HG03457 (cell line): ENCODE results near the gene LRGUK.
"Not testable (repeated sequence)": the region's sequence is repeated elsewhere in the genome, so short reads cannot be mapped to it uniquely, and the experiment has no call there.

Experiments used
- ATAC-seq: cut with Tn5 transposase; IDR thresholded peaks from one replicate; pipeline ENCODE4 v1.9.1; 2021; ENCODE audit warnings: moderate number of reproducible peaks; ENCODE audit not compliant: unreplicated experiment

Gene LRGUK

DNA sequence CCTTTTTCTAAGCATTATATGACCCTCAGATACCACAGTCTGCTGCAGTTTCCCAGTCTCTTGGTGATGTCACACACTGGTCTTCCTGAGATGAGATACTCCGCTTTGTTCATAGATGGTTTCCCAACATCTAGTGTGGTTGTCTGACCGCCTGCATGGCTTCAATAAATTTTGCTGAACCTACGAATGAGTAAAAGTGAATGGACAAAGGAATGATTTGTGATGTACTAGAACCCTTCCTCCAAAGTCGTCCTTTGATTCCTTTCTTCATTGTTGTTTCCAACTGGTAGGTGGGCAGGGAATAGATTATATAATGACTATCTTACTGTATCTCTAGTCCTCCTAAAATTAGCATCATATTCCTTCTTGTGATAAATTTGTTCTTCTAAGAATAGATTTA, 107.1 kb downstream of the LRGUK start:
- no peak for ATAC-seq

DNA sequence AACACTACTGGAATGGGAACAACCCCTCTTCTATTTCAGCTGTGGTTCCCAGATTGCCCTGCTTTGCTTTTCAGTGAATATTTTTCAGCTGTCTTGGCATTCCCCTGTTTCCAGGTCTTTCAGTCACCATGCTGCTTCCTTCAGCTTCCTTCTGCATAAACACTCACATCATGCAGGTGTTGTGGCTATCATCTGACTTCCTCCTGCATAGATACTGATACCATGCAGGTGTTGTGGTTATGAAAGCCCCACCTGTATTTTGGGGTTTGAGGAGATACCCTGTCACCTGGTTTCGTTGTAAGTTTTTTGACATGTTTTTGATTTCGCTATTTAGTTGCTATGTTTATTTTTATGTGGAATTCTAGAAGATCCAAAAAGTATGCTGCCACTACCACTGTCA, 118.1 kb downstream of the LRGUK start:
- ATAC-seq: no peak

DNA sequence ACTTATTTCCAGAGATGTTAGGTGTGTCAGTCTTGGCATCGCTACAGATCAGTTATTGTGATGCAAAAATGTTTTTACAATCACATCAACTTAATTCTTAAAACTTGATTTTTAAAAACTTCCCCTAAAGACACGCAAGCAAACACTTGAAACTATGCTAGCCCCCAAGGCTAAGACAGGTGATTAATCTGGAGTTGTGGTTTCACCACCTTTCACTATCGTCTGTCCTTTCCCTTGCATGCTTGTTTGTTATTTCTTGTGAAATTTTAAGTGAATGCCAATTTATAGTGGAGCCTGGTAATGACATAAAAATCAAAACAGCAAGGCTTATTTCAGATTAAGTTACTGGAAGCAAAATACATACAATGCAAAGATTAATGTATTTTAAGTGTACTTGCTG, 119.2 kb downstream of the LRGUK start:
- ATAC-seq: no peak

GRCh38 chr7:134246761-134247160, 119.6 kb downstream of the LRGUK start:
- ATAC-seq: no peak

- ATAC-seq: no peak
These were observed 121.1 kb downstream of the LRGUK start for GRCh38 chr7:134248196-134248595.

DNA sequence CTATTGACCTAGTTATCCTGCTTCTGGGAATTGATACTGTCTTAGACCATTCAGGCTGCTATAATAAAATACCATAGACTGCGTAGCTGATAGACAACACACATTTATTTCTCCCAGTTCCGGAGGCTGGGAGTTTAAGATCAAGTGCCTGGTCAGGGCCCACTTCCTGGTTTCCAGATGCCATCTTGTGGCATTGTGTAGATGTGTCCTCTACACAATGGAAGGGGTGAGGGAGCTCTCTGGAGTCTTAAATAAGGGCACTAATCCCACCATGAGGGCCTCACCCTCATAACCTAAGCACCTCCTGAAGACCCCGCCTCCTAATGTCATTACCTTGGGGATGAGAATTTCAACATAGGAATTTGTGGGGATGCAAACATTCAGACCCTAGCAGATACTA, 127.2 kb downstream of the LRGUK start:
- ATAC-seq: no peak

DNA sequence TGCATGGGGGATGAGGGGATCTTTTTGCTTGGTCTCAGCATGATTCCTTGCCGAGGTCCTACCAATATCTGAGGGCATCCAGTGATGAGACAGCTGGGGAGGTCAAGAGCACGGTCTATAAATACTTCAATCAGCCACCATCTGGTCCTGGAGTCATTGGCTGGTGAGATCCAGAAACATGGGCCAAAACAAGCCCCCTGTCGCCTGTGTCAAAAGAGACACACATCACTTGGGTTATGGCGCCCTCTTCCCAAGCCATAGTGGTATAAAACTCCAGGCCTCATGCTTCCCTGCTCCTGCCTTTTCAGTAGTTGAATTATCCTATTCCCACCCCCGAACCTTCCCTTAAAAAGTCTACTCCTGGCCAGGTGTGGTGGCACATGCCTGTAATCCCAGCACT, 128.7 kb downstream of the LRGUK start:
- ATAC-seq: no peak

GRCh38 chr7:134262322-134262721, 135.2 kb downstream of the LRGUK start:
- no peak for ATAC-seq

- ATAC-seq: no peak
These were observed 149.8 kb downstream of the LRGUK start for GRCh38 chr7:134276951-134277350.

DNA sequence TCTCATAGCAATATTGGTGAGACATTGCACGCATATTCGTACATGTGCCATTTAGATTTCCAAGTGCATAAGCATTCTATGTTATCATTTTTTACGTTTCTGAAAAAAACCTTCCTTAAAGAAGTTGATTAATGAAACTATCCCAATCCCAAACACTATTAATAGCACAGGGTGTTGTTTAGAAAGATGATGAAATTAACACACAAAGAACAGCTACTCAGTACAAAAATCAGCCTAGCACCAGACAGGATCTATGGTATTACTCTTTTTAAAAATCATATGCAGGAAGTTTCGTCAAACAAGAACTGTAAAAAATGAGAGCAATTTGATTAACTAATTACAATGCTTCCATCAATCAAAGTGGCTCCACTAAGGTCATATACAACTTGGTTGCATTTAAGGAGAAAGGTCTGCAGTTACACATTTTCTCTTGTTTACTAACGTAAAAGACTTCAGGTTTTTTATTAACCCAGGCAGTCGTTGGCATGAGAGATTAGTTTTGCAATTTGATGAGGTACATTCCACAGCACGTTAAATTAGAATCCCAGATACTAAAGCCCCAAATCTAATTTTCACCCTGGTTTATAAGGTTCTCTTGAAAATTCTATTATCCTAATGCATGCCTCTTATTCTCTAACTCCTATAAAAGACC, 151.5 kb downstream of the LRGUK start:
- ATAC-seq: no peak

DNA sequence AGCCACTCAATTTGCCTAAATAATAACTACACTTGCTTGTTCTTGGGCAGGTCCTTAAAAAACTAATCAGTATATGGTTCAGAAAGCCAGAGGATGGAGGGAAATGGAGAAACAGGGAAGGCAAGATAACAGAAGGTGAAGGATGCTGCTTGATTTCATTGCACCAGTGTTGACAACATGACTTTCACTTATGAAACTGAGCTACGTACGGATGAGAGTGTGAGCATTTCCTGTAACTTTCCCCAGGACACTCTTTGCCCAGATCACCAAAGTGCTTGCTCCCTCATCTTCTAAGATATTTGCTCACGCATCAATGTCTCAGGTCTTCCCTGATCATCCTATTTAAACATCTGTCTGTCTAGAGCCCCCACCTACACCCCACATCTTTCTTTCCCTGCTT, 152.2 kb downstream of the LRGUK start:
- ATAC-seq: no peak

- ATAC-seq: no peak
These were observed 152.8 kb downstream of the LRGUK start for GRCh38 chr7:134279898-134280297.

- ATAC-seq: no peak
These were observed 153.4 kb downstream of the LRGUK start for GRCh38 chr7:134280508-134280907.

- no peak for ATAC-seq
These were observed 156.9 kb downstream of the LRGUK start for GRCh38 chr7:134284011-134284410.

GRCh38 chr7:134284952-134285351, 157.8 kb downstream of the LRGUK start:
- no peak for ATAC-seq

DNA sequence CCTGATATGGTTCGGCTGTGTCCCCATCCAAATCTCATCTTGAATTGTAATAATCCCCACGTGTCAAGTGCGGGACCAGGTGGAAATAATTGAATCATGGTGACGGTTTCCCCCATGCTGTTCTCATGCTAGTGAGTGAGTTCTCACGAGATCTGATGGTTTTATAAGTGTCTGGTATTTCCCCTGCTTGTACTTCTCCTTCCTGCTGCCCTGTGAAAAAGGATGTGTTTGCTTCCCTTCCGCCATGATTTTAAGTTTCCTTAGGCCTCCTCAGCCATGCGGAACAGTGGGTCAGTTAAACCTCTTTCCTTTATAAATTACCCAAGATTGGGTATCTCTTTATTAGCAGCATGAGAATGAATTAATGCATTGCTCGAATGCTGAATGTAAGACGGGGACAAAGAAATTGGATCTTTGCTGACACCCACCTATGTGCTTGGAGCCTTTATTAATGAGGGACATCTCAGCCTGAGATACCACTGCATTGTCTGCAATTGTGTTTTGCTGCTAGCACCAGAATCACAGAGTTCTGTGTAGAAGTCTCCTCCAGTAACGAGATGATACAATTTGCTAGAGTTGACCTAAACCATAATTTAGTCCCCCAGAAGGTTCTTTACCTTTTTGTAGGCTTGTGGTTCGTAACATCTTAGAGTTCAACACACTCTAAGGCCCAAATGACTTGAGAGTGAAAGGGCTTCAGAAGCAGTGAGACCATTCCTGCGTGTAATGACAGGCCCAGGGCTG, 160.9 kb downstream of the LRGUK start:
- no peak for ATAC-seq

- no peak for ATAC-seq
These were observed 162.3 kb downstream of the LRGUK start for GRCh38 chr7:134289423-134289822.

DNA sequence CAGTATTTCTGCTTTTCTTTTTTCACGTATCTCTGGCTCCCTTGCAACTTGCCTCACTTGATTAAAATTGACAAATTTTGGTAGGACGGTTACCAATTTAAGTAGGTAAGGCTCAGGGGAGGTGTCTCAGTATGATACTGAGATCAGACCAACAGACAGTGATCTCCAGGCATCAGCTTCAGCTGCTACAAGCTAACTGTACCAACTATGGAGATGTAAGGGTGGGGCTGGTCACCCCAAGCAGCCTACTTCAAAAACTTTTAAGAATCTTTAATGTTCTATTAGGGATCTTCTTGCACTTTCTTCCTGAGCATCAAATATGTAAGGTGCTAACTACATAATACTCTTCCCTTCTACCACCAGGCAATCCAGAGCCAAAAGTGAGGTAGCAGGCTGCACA, 162.7 kb downstream of the LRGUK start:
- ATAC-seq: no peak

GRCh38 chr7:134290286-134290685, 163.1 kb downstream of the LRGUK start:
- ATAC-seq: no peak

DNA sequence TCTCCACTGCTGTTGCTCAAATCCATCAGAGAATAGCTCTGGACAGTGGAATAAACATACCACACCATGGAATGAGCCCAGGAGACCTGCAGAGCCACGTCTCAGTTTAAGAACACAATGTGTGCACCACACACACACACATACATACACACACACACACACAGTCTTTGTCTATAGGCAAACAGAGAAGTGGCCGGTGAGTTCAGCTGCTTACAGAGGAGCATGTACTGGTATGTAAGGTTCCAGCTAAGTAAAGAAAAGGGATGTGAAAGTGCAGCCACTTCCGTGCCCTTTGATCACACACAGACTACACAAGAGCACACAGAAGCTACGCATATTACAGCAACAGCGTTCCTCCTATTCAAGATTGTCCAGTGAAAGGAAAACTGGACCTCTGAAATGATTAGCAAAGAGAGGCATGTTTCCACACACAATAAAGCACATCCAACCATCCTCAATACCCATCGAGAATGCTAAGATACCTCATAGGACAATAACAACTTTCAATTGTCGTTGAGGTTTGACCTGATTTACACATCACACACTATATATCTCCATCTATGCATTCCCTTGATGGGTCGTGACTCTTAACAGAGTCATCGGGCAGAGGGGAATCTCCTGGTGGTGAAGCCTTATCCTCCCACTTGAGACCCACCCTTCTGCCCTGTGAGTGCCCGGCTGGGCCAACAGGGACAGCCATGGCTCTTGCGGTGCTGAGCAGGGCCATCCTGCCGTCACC, 166.0 kb downstream of the LRGUK start:
- peak; percentile 100 for ATAC-seq

- not testable (repeated sequence) for ATAC-seq
These were observed 168.8 kb downstream of the LRGUK start for GRCh38 chr7:134295982-134296381.

GRCh38 chr7:134297489-134297888, 170.3 kb downstream of the LRGUK start:
- no peak for ATAC-seq
